Measurements from ENCODE around the gene C10orf95.

The C10orf95 gene

DNA sequence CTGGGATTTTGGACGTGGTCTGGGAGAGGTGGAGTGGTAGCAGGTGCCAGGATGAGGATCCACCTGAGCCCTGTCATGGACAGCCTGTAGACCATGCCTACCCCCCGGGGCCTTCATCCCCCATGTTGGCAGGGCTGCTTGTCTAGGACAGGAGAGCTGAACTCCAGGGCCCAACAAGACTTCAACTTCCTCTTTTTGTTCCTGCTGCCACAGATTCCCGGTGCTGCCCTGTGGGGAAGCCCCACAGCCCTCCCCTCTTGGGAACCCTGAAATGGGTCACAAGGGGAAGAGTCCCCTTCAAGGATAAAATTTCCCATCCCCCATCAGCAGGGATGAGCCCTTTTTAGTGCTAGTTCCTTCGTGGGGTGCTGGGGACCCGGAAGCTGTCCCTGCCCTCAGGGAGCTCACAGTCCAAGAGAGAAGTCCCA lies 17.7 kb downstream of the C10orf95 start:
- no peak for DNase-seq

DNA sequence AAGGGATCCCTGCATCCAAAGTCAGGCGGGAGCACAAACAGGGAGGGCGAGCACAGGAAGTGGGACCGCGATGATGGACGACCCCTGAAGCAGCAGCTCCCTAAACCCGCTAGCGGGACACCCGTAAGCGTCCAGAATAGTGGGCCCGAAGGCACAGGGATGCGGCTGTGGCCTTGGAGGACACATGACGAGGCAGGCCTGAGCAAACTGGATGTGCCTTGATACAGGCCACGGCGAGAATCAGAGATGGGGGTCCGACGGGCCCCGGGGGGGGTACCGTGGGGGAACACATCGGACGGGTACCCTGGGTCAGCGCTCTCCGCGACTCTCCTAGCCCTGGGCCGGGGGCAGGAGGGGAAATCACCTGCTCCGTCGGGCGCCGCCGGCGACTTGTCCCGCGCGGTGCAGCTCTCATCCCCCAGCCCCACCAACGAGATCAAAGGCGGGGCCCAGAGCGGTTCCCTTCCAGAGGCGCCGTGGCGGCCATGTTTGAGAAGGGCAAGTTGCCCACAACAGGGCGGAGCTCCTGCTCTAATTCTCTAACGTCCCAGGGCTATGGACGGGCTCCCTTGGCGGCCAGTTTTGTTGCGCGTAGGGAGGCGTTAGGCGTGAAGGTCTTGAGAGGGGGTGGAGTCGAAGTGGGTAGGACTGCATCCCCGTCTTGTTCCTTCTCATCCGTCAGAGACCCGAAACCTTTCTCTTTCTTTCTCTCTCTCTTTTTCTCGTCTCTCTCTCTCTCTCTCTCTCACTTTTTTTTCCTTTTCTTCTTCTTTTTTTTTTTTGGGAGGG lies 19.0 kb downstream of the C10orf95 start, which contains the start of gene CUEDC2:
Gene CUEDC2 (minus strand): TSS at position 413 of the 789 bp plus-strand sequence. CDS start 7,386 bp downstream, outside the sequence.
- peak; percentile 92 for DNase-seq

DNA sequence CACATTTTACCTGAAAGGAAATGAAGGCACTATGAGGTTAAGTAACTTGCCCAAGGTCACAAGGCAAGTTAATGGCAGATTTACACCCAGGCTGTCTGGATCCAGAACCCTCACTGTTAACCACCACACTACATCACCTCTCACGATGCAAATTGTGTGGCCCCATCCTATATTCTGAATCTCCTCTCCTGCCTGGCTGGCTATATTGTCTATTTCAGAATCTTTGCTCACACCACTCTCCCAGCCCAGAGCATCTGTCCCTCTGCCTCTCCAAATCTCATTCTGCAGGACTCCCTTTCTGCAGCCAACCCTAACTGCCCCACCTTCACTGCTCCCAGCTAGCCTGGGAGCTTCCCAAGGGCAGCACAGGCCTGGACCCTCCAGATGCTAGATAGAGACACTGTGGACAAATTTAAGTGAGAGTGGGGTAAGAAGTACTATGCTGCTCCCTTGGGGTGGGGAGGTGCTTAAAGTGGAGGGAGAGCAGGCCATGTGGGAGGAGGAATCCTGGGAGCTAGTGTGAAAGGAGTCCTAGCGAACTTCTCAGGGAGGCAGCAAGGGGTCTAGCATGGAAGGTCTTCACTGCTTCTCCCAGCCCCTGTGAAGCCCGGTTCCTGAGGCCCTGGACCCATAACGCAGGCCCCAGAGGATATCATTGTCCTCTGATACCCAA lies 19.8 kb downstream of the C10orf95 start:
- DNase-seq: no peak

DNA sequence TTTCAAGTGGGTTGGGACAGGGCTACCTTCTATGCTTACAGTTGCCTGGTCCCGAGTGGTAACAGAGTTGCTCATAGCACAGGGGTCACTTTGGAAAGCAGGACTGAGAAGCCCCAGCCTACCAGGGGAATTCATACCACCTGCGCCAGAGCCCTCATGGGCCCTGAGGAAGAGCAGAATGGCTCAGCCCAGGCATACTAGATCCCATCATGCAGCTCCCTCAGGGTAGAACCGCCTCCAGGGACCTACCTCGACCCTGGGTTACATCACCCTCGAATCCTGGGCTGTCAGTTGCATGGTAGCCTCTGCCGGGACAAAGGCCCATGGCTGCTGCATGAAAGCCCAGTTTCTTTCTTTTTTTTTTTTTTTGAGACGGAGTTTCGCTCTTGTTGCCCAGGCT lies 21.9 kb downstream of the C10orf95 start:
- DNase-seq: no peak

DNA sequence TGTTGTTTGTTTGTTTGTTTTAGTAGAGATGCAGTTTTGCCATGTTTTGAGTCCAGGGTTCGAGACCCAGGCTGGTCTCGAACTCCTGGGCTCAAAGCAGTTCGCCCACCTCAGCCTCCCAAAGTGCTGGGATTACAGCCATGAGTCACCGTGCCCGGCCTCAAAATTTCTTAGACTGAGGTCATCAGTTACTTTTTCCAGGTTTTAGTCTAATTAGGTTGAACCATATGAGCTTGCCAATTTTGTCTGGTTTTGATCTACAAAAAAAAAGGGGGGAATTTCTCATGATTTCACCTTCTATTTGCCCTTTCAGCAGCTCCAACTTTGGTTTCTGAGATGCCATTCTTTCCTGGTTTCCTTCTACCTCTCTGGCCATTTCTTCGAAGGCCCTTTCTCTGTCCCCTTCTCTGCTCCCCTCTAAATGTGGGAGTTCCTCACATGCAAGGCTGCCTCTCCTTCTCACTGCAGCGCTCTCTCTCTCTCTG lies 24.5 kb downstream of the C10orf95 start:
- no peak for DNase-seq

DNA sequence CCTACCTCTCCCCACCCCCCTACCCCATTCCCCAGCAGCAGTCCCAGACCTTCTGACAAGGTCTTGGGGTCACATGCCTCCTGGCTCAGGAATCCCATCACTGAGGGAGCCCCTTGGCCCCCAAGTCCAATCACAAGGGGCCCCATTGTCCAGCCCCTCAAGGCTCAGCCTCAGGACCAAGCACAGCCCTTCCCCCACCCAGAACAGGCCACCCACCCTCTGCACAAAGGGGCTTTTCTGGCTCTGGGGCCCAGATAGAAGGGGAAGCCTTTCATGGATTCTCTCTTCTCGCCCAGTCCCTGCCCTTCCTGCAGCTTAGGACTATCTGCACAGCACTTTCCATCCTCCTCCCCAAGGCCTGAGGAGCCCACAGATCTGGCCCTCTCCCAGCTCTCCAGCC lies 25.9 kb downstream of the C10orf95 start:
- no peak for DNase-seq

DNA sequence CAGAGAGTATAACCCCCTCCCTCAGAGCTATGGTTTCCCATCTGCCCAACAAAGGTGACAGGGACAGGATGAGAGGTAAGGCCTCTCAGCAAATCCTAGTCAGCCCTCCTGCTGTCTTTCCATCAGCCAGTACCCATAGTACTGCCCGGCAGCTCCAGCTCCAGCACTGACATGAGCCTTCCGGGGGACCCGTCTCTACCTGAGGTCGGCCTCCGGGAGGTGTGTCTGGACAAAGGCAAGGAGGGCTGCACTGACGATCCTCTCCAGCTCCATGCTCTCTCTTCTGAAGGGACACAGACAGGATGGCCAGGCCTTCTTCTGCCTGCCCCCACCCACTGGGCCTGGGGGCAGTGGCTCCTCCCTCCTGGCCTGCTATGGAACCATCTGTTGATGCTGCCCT lies 26.4 kb downstream of the C10orf95 start:
- no peak for DNase-seq

DNA sequence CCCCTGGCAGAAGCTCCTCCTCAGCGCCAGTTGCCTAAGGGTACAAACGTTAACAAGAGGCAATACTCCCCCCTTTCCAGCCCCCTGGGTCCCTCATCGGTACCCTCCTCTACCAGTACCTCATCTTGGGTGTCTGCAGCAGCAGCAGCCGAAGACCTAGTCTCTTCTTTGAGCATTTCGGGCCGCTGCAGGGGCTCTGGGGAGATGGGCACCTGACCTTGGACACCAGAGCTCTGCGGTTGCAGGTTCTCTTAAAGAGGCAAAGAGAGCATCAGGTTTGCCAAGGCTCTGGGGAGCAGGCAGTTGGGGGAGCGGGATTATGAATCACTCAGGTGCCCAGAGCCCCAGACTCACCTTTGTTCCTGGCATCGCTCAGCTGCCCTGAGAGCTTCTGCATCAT lies 27.2 kb downstream of the C10orf95 start:
- no peak for DNase-seq

DNA sequence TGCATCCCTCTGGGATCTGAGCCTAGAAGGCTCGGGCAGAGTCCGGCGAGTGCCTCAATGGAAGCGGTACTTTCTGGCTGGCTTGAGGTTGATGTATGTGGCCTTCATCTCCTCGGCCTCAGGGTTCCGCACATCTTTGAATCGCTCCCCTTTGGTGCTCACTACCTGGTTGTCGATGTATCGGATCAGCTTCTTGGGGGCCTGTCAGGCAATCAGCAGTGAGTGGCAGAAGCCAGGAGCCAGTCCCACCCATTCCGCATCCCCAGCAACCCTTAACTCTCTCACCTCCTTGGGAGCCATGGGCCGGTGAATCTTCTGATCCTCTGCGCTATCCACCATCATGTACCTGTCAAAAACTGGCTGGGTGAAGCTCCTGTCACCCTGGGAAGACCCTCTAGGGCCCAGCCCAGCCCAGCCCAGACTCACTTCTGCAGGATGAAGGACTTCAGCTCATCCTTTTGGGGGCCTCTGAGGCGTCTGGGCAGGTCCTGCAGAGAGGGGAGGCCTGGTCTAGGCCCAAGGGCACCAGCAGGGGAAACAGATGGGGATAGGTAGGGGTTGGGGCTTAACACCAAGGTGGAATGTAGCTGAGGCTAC lies 27.9 kb downstream of the C10orf95 start:
- no peak for DNase-seq

DNA sequence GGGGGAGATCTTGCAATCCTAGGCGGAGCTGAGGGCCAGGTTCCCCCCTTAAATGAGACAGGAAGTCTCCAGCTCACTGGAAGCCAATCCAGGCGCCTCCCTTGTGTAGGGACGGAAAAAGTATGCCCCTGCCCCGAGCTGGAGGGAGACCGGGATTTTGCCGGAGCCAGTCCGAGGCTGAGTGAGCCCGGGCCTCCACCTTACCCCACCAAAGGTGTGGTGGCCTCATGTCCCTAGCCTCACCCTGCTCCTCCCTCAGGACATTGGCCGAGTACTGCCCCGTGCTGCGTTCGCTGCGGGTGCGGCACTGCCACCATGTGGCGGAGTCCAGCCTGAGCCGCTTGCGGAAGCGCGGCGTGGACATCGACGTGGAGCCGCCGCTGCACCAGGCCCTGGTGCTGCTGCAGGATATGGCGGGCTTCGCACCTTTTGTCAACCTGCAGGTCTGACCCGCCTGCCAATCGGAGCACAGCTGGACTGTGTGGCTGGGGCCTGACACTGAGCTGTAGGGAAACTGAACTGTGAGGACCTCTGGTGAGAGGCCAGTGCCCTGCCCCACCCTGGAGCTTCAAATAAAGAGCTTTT lies 28.7 kb downstream of the C10orf95 start:
- DNase-seq: no peak

DNA sequence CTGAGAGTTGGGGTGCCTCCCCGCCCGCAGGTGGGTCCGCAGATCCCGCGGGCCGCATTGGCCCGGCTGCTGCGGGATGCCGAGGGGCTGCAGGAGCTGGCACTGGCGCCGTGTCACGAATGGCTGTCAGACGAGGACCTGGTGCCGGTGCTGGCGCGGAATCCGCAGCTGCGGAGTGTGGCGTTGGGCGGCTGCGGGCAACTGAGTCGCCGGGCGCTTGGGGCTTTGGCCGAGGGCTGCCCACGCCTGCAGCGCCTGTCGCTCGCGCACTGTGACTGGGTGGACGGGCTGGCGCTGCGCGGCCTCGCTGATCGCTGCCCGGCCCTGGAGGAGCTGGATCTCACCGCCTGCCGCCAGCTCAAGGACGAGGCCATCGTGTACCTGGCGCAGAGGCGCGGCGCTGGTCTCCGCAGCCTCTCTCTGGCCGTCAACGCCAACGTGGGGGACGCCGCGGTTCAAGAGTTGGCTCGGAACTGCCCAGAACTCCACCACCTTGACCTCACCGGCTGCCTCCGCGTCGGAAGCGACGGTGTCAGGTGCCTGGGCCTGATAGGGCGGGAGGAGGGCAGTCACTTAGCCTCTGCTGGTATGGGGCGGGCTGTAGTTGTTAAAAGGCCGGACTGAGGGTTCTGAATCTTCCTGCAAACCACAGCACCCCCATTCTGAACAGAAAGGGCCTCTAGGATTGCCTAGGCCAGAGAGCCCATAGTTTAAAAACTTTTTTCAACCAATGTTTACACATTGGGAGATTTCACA lies 29.4 kb downstream of the C10orf95 start:
- DNase-seq: no peak

DNA sequence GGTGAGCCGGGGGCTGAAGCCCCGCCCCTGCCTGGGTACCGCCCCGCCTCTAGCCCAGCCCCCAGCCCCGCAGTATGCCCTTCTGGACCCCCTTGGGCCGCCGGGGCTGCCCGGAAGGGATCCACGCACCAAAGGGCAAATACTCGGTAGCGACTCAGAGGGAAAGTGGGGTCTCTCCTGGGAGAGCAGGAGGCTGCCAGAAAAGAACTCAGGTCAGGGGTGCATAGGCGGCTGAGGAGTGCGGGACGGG lies 29.9 kb downstream of the C10orf95 start:
- no peak for DNase-seq

DNA sequence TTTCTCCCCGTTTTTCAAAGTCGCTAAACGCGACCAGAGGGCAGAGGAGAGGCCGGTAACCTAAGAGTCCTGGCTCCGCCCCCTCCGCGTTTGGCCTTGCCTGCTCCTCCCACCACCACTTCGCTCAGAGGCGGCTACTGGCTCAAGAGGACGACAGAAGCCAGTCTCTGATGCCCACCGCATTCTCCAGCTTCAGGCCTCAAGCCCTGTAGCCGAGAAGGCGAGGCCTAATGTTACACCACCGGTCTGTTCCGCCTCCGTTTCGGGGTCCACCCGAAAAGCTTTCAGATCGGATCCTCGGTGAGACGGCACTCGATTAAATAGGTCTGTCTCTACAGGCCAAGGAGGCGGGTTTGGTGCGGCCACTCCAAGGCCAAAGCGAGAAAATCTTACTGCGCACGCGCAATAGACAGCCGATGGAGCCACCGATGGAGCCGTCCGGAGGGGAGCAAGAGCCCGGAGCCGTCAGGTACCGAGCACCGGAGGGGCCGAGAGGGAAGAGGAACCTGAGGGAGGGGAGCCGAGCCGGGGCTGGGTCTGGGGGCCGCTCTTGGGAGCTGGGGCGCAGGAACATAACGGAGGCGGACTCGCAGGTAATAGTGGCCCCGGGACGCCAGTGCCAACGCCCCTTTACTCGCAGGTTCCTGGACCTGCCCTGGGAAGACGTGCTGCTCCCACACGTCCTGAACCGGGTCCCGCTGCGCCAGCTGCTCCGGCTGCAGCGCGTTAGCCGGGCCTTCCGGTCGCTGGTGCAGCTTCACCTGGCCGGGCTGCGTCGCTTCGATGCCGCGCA lies 30.4 kb downstream of the C10orf95 start, which contains the start of gene FBXL15:
Gene FBXL15 (plus strand): TSS at position 123 of the 793 bp plus-strand sequence. CDS start 294 bp downstream, at position 417.
- DNase-seq: peak; percentile 94

DNA sequence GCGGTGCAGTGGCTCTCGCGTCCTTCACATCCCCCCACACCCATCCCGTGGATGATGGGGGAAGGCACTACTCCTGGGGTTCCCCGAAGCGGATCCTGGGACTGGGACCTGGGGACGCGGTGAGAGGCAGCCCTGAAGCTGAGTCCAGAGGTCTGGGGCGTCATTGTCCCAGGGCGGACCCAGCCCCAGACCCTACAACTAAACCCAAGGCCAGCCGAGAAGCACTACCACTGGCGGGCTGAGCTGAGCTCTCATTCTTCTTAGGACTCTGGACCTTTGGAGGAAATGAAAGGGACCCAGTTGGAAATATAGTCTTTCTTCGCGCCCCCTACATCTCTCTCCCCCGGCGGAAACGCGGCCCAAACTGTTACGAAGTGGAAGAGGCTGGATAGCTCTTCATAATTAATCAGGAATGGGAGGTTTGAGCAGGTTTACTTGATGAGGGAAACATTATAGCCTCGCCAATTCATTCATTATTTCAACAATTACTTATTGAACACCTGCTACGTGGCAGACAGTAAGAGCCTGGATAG lies 31.1 kb downstream of the C10orf95 start:
- DNase-seq: no peak

DNA sequence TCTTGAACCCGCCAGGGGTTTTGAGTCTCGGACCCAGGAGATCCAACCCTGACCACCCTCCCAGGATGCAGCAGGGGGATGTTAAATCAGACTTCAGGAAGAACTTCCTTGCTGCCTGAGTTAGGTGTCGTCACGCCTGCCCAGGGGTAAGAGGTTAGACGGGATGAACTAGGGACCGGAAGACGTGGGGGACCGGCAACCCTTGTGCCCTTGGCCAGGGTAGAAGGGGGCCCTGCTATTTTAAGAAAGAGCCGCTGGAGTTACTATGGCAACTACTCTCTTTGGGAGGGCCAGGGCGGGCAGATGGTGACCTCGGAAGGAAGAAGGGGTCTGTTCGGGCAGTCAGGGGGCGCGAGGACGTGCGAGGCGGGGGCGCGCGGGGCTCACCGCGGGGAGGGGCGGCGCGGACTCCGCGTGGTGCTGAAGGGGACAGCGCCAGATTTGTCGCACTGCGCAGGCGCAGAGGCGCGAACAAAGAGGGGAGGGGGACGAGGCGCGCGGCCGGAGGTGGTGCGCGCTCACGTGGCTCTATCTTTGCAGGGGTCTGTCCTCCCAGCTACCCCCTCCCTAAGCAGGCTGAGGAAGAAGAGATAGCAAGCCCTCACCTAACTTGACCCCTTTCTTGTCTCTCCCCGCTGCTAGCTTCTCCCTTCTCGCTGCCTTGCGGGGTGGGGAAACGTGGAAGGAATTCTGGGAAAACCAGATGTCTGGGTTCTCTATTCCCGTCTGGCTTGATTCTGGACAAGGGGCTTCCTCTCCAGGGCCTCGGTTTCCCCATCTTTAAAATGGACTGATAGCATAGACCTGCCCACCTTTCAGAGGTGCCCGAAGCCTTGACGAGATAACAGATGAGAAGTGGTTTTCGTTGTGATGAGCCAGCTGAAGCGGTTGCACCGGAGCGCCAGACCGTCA lies 31.8 kb downstream of the C10orf95 start:
- DNase-seq: no peak

DNA sequence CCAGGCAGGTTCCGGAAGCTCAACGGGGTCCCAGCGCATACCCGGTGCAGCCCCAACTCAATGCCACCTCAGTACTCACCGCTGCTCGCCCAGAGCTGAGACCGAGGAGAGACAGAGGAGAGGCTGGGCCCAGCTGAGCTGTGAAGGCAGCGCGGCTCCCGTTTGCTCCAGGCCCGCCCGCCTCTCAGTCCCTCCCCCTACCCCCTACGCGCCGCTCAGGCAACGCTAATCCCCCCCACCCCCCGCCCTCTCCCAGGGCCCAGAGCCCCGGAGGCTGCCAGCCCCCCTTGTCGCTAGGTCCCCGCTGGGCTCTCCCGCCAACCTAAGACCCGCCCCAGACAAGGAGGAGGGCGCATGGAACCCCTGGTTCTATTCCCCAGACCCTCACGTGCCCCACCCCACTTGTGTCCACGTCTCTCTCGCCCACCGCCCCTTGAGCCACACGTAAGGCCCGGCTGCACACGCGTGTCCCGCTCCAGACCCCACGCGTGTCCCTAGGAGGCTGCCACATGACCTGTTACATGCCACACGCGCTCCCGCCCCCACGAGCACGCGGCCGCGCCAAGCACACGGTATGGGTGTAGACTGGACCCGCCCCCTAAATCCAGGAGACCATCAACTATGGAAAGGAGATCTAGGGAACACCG lies 32.6 kb downstream of the C10orf95 start, which contains the start of gene PSD:
Gene PSD (minus strand): TSS at position 164 of the 647 bp plus-strand sequence. CDS start 1,747 bp downstream, outside the sequence.
- DNase-seq: no peak

DNA sequence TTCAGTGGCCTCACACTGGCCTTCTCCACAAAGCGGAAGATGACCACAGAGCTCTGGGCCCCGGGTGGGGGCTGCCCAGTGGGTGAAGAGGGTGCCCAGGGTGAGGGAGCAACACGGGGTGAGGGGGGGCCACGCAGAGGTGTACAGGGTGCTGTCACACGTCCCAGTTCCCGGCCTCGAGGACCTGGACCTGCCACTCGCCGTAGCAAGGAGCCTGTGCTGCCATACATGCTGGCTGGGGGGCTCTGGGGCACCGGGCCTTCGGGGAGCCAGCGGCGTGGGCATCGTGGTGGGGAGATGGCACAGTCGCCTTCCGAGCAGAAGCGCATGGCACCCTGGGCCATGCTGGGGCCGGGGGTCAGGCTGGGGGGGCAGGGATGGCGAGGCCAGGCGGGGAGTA lies 34.6 kb downstream of the C10orf95 start:
- DNase-seq: no peak

DNA sequence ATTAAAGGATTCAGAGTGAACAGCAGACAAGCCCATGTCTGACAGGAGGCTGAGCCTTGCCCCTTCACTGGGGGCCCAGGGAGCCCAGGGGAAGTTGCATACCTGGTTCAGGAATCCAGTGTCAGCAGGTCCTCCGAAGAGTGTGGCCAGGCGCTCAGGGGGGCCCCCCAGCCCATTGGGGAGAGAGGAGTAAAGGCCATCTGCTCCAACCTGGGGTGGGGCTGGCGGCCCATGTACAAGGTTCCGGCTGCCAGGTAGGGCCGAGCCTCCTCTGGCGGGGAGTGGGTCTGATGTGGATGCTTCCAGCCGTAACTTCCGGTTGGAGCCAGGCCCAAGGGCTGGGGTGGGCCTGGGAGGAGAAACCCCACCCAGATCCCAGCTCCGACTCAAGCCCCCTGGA lies 35.1 kb downstream of the C10orf95 start:
- DNase-seq: no peak

DNA sequence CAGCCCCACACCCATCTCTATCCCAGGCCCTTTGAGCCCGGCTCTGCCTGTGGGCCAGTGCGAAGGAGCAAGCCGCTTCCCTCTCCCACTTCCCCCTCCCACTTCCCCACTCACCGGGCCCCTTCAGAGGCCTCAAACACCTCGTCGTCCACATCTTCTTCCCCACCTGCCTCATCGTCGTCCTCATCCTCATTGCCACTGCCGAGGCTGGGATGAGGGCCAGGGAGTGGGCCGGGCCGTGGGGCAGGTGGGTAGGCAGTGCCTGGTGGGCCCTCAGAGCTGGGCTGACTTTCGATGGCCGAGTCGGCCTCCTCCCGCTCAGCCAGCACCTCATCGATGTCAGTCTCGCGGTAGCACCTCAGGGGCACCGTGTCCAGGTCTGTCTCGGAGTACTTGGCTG lies 36.6 kb downstream of the C10orf95 start:
- no peak for DNase-seq
